ENCODE results near the gene KLHL13. TPM values are rescaled to one million over a fixed set of nuclear protein-coding genes. Genes with fewer than 3 reads are reported as not detected.
"Not testable (repeated sequence)": the region's sequence is repeated elsewhere in the genome, so short reads cannot be mapped to it uniquely, and the experiment has no call there.

Gene KLHL13
- total RNA-seq, 1 donor from 2014 or later, result 7.0 TPM

DNA sequence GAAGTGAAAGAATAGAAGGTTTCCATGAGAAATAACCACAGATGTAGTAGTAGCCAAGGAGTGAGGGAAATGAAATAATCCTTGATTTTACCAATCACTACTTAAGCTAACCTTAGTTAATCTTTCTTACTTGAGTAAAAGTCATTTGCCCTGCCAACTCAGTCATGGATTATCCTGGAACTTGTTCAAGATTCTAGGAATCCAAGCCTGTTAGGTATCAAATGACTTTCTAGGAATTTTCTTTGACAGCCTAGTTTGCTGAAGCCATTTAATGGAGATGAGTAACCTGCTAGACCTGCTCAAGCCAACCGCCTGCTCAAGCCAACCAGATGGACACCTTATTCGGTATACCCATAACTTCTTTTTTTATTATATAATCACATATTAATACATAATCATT is 180.5 kb downstream of the KLHL13 start:
- no peaks in the 10 kb centered on the region for H3K36me3 ChIP-seq
- intact Hi-C loops (cut with DNase I), result no loop called here
- no peak overlapping the region for H3K4me3 ChIP-seq
- DNase-seq (ENCODE audit: low spot score in 2 of 2), result no peak
- no peaks in the 10 kb centered on the region for H3K4me1 ChIP-seq
- TF ChIP-seq, protein P1, sequence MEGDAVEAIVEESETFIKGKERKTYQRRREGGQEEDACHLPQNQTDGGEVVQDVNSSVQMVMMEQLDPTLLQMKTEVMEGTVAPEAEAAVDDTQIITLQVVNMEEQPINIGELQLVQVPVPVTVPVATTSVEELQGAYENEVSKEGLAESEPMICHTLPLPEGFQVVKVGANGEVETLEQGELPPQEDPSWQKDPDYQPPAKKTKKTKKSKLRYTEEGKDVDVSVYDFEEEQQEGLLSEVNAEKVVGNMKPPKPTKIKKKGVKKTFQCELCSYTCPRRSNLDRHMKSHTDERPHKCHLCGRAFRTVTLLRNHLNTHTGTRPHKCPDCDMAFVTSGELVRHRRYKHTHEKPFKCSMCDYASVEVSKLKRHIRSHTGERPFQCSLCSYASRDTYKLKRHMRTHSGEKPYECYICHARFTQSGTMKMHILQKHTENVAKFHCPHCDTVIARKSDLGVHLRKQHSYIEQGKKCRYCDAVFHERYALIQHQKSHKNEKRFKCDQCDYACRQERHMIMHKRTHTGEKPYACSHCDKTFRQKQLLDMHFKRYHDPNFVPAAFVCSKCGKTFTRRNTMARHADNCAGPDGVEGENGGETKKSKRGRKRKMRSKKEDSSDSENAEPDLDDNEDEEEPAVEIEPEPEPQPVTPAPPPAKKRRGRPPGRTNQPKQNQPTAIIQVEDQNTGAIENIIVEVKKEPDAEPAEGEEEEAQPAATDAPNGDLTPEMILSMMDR (IDR thresholded peaks at IDR 0.05), result no peak
- H3K27ac ChIP-seq, result no peak overlapping the region
- H3K9me3 ChIP-seq, result no peaks in the 10 kb centered on the region
- H3K27me3 ChIP-seq, result no peaks in the 10 kb centered on the region

DNA sequence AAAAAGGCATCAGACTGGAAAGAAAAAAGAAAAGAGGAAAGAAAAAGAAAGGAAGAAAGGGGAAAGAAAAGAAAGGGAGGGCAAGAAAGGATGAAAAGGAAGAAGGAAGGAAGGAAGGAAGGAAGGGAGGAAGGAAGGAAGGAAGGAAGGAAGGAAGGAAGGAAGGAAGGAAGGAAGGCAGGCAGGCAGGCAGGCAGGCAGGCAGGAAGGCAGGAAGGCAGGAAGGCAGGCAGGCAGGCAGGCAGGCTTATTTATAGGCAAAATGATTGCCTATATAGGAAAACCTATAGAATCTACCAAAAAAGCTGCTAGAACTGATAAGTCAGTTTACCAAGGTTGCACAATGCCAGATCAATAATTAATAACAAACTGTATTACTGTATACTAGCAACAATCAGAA is 186.5 kb downstream of the KLHL13 start:
- H3K27me3 ChIP-seq; H3K4me3 ChIP-seq; H3K27ac ChIP-seq; H3K9me3 ChIP-seq; DNase-seq (ENCODE audit: low spot score in 2 of 2); H3K4me1 ChIP-seq; H3K36me3 ChIP-seq; intact Hi-C loops (cut with DNase I): not testable (repeated sequence)

DNA sequence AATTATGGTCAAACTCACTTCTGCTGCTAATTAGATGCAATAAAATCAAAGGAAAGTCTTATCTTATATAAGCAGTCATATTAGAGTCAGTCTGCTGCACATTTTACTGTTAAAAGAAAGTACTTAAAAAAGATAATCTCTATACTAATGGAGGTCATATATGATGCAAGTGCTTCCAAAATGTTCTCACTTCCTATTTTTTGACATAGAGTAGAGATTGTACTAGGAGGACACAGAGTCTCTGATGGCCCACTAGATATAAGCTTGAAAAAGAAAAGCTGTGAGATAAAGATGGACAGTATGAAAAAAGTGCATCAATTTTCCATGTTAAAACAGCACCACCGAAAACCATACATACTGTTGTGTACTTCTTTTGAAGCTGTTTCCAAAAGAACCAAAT is 196.9 kb downstream of the KLHL13 start:
- Histone ChIP-seq H3K4me1 (no peaks in the 10 kb centered on the region), H3K27me3 (no peaks in the 10 kb centered on the region), H3K9me3 (no peaks in the 10 kb centered on the region), H3K27ac (no peak overlapping the region), H3K4me3 (no peak overlapping the region), H3K36me3 (no peaks in the 10 kb centered on the region)
- TF ChIP-seq, protein P1 (IDR thresholded peaks at IDR 0.05), result no peak
- intact Hi-C loops (cut with DNase I), result no loop called here
- DNase-seq (ENCODE audit: low spot score in 2 of 2), result no peak

DNA sequence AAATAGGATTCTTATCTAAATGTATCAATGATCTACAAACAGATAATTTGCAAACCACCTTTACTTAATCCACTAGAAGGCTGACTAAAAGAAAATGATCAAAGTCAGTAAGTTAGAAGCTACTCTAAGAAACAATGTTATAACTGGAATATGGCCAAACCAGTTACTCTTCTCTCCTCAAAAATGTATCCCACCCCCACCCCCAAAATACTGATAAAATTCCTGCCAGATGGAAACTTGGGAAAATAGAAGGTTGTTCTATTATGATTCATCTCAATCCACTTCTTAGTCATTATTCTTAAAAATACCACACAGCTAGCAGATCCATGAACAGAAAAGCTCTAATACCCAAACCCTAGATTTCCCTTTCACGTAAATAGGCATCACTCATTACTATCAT is 206.4 kb downstream of the KLHL13 start:
- no peak overlapping the region for H3K4me3 ChIP-seq
- no peaks in the 10 kb centered on the region for H3K27me3 ChIP-seq
- no peaks in the 10 kb centered on the region for H3K4me1 ChIP-seq
- intact Hi-C loops (cut with DNase I), result no loop called here
- no peaks in the 10 kb centered on the region for H3K9me3 ChIP-seq
- TF ChIP-seq, protein P1 (IDR thresholded peaks at IDR 0.05), result no peak
- H3K36me3 ChIP-seq, result no peaks in the 10 kb centered on the region
- no peak overlapping the region for H3K27ac ChIP-seq
- DNase-seq (ENCODE audit: low spot score in 2 of 2), result no peak

DNA sequence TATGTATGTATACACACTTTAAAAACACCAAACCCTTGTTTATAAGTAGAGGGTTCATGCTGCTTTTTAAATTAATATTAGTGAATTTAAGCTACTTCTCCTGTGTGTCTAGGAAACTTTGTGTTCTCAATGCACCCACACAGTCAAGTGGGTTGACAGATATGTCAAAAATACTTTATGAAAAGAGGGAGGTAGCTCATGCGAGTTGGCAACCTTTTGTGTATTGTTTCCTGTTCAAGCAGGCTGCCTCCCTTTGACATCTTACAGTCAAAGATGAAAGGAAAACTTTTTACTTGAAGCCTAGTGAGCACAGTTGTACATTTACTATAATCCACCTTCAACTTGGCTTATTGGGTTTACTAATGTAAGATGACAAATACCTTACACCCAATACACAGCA is 218.4 kb downstream of the KLHL13 start:
- TF ChIP-seq, protein P1 (IDR thresholded peaks at IDR 0.05), result no peak
- intact Hi-C loops (cut with DNase I), result no loop called here

DNA sequence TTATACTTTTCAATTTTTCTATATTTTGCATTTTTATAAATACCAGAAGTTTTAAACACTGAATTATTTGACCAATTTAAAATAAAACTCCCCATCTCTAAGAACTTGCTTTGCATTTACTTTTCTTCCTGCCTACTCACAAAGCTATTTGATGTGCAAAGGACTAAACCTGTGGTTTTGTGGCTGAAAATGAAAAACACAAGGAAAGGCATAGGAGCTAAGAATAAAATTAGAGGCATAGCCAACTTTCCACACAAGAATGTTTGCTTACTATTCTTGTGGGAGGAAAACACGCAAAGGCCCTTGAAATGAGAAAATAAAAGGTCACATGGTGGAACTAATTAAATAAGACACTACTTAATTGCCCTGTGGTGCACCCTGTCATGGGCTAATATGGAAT is 221.2 kb downstream of the KLHL13 start:
- H3K4me3 ChIP-seq, result no peak overlapping the region
- intact Hi-C loops (cut with DNase I), result no loop called here
- TF ChIP-seq, protein P1 (IDR thresholded peaks at IDR 0.05), result no peak
- H3K27ac ChIP-seq, result no peak overlapping the region
- H3K9me3 ChIP-seq, result no peaks in the 10 kb centered on the region
- no peaks in the 10 kb centered on the region for H3K4me1 ChIP-seq
- no peaks in the 10 kb centered on the region for H3K36me3 ChIP-seq
- no peak for DNase-seq (ENCODE audit: low spot score in 2 of 2)
- H3K27me3 ChIP-seq, result no peaks in the 10 kb centered on the region

More for the DNA sequence above, 218.4 kb downstream of the KLHL13 start:
- Histone ChIP-seq H3K9me3 (no peaks in the 10 kb centered on the region), H3K27me3 (no peaks in the 10 kb centered on the region), H3K36me3 (no peaks in the 10 kb centered on the region), H3K4me3 (no peak overlapping the region), H3K4me1 (no peaks in the 10 kb centered on the region), H3K27ac (no peak overlapping the region)
- DNase-seq (ENCODE audit: low spot score in 2 of 2), result no peak

Measured in ascending aorta (tissue), 2 donors.